GM18870 (cell line): ENCODE results near the gene GJA9.
"Not testable (repeated sequence)": the region's sequence is repeated elsewhere in the genome, so short reads cannot be mapped to it uniquely, and the experiment has no call there.

Source experiments
- ATAC-seq: cut with Tn5 transposase; IDR thresholded peaks from one replicate; pipeline ENCODE4 v1.9.1; 2021; ENCODE audit warnings: moderate library complexity; ENCODE audit not compliant: unreplicated experiment

Gene GJA9

GRCh38 chr1:38881487-38881886, at the start of gene GJA9:
Gene GJA9, minus strand, starts transcription at chr1:38881587. Its CDS starts 5,489 bp downstream, at chr1:38876098.
- ATAC-seq = no peak

GRCh38 chr1:38929476-38929875, 48.1 kb upstream of the GJA9 start:
- ATAC-seq = no peak

GRCh38 chr1:38929054-38929453, 47.7 kb upstream of the GJA9 start:
- no peak for ATAC-seq

GRCh38 chr1:38926091-38926490, 44.7 kb upstream of the GJA9 start:
- no peak for ATAC-seq

- no peak for ATAC-seq
Observed at GRCh38 chr1:38925391-38925790, 44.0 kb upstream of the GJA9 start.

- no peak for ATAC-seq
Observed at GRCh38 chr1:38923607-38924006, 42.2 kb upstream of the GJA9 start.

- ATAC-seq = no peak
Observed at GRCh38 chr1:38919130-38919529, 37.7 kb upstream of the GJA9 start.

- no peak for ATAC-seq
Observed at GRCh38 chr1:38918568-38918967, 37.2 kb upstream of the GJA9 start.

- no peak for ATAC-seq
Observed at GRCh38 chr1:38917772-38918171, 36.4 kb upstream of the GJA9 start.

- ATAC-seq = no peak
Observed at GRCh38 chr1:38917337-38917736, 36.0 kb upstream of the GJA9 start.

- ATAC-seq = no peak
Observed at GRCh38 chr1:38915352-38915948, 34.1 kb upstream of the GJA9 start.

GRCh38 chr1:38914908-38915307, 33.5 kb upstream of the GJA9 start:
- not testable (repeated sequence) for ATAC-seq

GRCh38 chr1:38908821-38909220, 27.4 kb upstream of the GJA9 start:
- ATAC-seq = no peak

GRCh38 chr1:38905985-38906384, 24.6 kb upstream of the GJA9 start:
- ATAC-seq = no peak

GRCh38 chr1:38899560-38899959, 18.2 kb upstream of the GJA9 start:
- no peak for ATAC-seq

GRCh38 chr1:38898653-38899230, 17.4 kb upstream of the GJA9 start:
- ATAC-seq = no peak

GRCh38 chr1:38896169-38896568, 14.8 kb upstream of the GJA9 start:
- no peak for ATAC-seq

- ATAC-seq = no peak
Observed at GRCh38 chr1:38892976-38893375, 11.6 kb upstream of the GJA9 start.

GRCh38 chr1:38891753-38892152, 10.4 kb upstream of the GJA9 start:
- no peak for ATAC-seq

GRCh38 chr1:38889589-38889988, 8.2 kb upstream of the GJA9 start:
- no peak for ATAC-seq

- no peak for ATAC-seq
Observed at GRCh38 chr1:38888423-38889333, 7.3 kb upstream of the GJA9 start.

- no peak for ATAC-seq
Observed at GRCh38 chr1:38885092-38885491, 3.7 kb upstream of the GJA9 start.
